ENCODE measurements around the gene SHF.

SHF gene

GRCh38 chr15:45183511-45183910 is 4.3 kb downstream of the SHF start:
- DNase-seq (ENCODE audit: low spot score) (no peak), ATAC-seq (ENCODE audit: low read depth) (no peak)
- no peak overlapping the region for H3K4me3 ChIP-seq (ENCODE audit: severe bottlenecking)
- TF ChIP-seq CTCF (IDR thresholded peaks at IDR 0.05; ENCODE audit: poor library complexity, severe bottlenecking): no peak
- no peaks in the 10 kb centered on the region for H3K36me3 ChIP-seq (ENCODE audit: low read depth)
- no peaks in the 10 kb centered on the region for H3K27me3 ChIP-seq (ENCODE audit: insufficient read depth, poor library complexity, severe bottlenecking)
- no peaks in the 10 kb centered on the region for H3K9me3 ChIP-seq (ENCODE audit: severe bottlenecking)
- H3K4me1 ChIP-seq (ENCODE audit: insufficient read depth, poor library complexity, severe bottlenecking): no peaks in the 10 kb centered on the region
- H3K27ac ChIP-seq (ENCODE audit: poor library complexity, severe bottlenecking): no peak overlapping the region

- TF ChIP-seq CTCF (IDR thresholded peaks at IDR 0.05; ENCODE audit: poor library complexity, severe bottlenecking): no peak
- Histone ChIP-seq H3K27ac (ENCODE audit: poor library complexity, severe bottlenecking) (no peak overlapping the region), H3K4me3 (ENCODE audit: severe bottlenecking) (no peak overlapping the region), H3K27me3 (ENCODE audit: insufficient read depth, poor library complexity, severe bottlenecking) (no peaks in the 10 kb centered on the region), H3K4me1 (ENCODE audit: insufficient read depth, poor library complexity, severe bottlenecking) (no peaks in the 10 kb centered on the region), H3K9me3 (ENCODE audit: severe bottlenecking) (no peaks in the 10 kb centered on the region), H3K36me3 (ENCODE audit: low read depth) (no peaks in the 10 kb centered on the region)
- ATAC-seq (ENCODE audit: low read depth) (peak; percentile 17; the same call in 1 of the 3 replicates), DNase-seq (ENCODE audit: low spot score) (no peak)
These were observed 4.8 kb downstream of the SHF start for GRCh38 chr15:45182996-45183395.

- no peaks in the 10 kb centered on the region for H3K4me1 ChIP-seq (ENCODE audit: insufficient read depth, poor library complexity, severe bottlenecking)
- DNase-seq (ENCODE audit: low spot score): no peak
- H3K27ac ChIP-seq (ENCODE audit: poor library complexity, severe bottlenecking): no peak overlapping the region
These were observed 6.1 kb downstream of the SHF start for GRCh38 chr15:45181491-45182285.

GRCh38 chr15:45180648-45181436 is 6.9 kb downstream of the SHF start:
- DNase-seq (ENCODE audit: low spot score) (no peak), ATAC-seq (ENCODE audit: low read depth) (no peak)
- no peaks in the 10 kb centered on the region for H3K36me3 ChIP-seq (ENCODE audit: low read depth)
- no peak overlapping the region for H3K4me3 ChIP-seq (ENCODE audit: severe bottlenecking)
- no peak for TF ChIP-seq CTCF (IDR thresholded peaks at IDR 0.05; ENCODE audit: poor library complexity, severe bottlenecking)
- no peaks in the 10 kb centered on the region for H3K9me3 ChIP-seq (ENCODE audit: severe bottlenecking)
- H3K27ac ChIP-seq (ENCODE audit: poor library complexity, severe bottlenecking): no peak overlapping the region
- no peaks in the 10 kb centered on the region for H3K27me3 ChIP-seq (ENCODE audit: insufficient read depth, poor library complexity, severe bottlenecking)
- H3K4me1 ChIP-seq (ENCODE audit: insufficient read depth, poor library complexity, severe bottlenecking): no peaks in the 10 kb centered on the region

More at GRCh38 chr15:45181491-45182285, 6.1 kb downstream of the SHF start:
- ATAC-seq (ENCODE audit: low read depth): no peak
- no peaks in the 10 kb centered on the region for H3K27me3 ChIP-seq (ENCODE audit: insufficient read depth, poor library complexity, severe bottlenecking)
- TF ChIP-seq CTCF (IDR thresholded peaks at IDR 0.05; ENCODE audit: poor library complexity, severe bottlenecking): no peak
- H3K4me3 ChIP-seq (ENCODE audit: severe bottlenecking): no peak overlapping the region
- H3K9me3 ChIP-seq (ENCODE audit: severe bottlenecking): no peaks in the 10 kb centered on the region
- no peaks in the 10 kb centered on the region for H3K36me3 ChIP-seq (ENCODE audit: low read depth)

All from RWPE2 (cell line).